Uterus (tissue), 4 donors: ENCODE data around the gene SNTG2. TPM values are rescaled to one million over a fixed set of nuclear protein-coding genes. Genes with fewer than 3 reads are reported as not detected.
A peak's percentile ranks its signal among the peaks of the same experiment; 100 is the strongest.
"Not testable (repeated sequence)": the region's sequence is repeated elsewhere in the genome, so short reads cannot be mapped to it uniquely, and the experiment has no call there.

ENCODE experiments used
- DNase-seq, 2 donors: peaks; one replicate each; pipeline ENCODE4 v3.0.0-alpha.2; 2019 to 2020
- H3K27ac ChIP-seq, 2 donors: fragments of 200-600 bp; sonication (generic); 1 replicate in 1 of 2; 2 replicates in 1 of 2; pipeline ENCODE4 v1.5.1; 2016 to 2018
- H3K27me3 ChIP-seq, 2 donors: fragments of 200-600 bp; sonication (generic); one replicate each; pipeline ENCODE4 v1.5.1; 2018 to 2019; ENCODE audit warnings: control low read depth in 1 of 2
- H3K36me3 ChIP-seq, 2 donors: fragments of 200-600 bp; sonication (generic); one replicate each; pipeline ENCODE4 v1.5.1; 2019; ENCODE audit warnings: control low read depth in 1 of 2
- H3K4me1 ChIP-seq, 2 donors: fragments of 200-600 bp; sonication (generic); one replicate each; pipeline ENCODE4 v1.5.1; 2018 to 2019; ENCODE audit warnings: control low read depth in 1 of 2
- H3K4me3 ChIP-seq, 2 donors: fragments of 200-600 bp; sonication (generic); 1 replicate in 1 of 2; 2 replicates in 1 of 2; pipeline ENCODE4 v1.5.1; 2018 to 2019; ENCODE audit warnings: mild to moderate bottlenecking in 1 of 2
- H3K9me3 ChIP-seq, 2 donors: fragments of 200-600 bp; sonication (generic); one replicate each; pipeline ENCODE4 v1.5.1; 2019; ENCODE audit warnings: control low read depth in 1 of 2
- CTCF ChIP-seq, 4 experiments: fragments of 200-600 bp in 2 of 4; fragments of 450-650 bp in 2 of 4; sonication (generic) in 2 of 4; IDR thresholded peaks; one replicate each; pipeline ENCODE4 v1.5.1; 2016 to 2019; ENCODE audit warnings: antibody characterized with exemption in 4 of 4, mild to moderate bottlenecking in 2 of 4, moderate library complexity in 1 of 4
- POLR2A ChIP-seq, 2 donors: fragments of 450-650 bp; IDR thresholded peaks; one replicate each; pipeline ENCODE4 v1.6.1; 2016; ENCODE audit warnings: antibody characterized with exemption in 2 of 2, mild to moderate bottlenecking in 1 of 2, moderate library complexity in 1 of 2
- intact Hi-C: fragments of 100-400 bp; cut with DNase I; formaldehyde crosslinking; loops from one replicate; pipeline ENCODE4 v1.15.1; 2023; ENCODE audit warnings: low total_unique reads
- total RNA-seq, 4 donors: library from RNA; depleted of rRNA in 3 of 4; stranded (reverse); fragments of >200 nt in 3 of 4; gene quantifications; one replicate each; pipeline versions ENCODE4 v1.1.0 to v1.2.4, GENCODE V29; 2014 to 2023
- donor health status: DM: yes; HTN: yes; CAD: no.

The SNTG2 gene
- total RNA-seq, 4 donors from 2014 or later: 3.2 to 46.2 (median 31.4) TPM

- Histone ChIP-seq H3K27me3 (no peaks in the 10 kb centered on the region), H3K9me3 (no peaks in the 10 kb centered on the region), H3K36me3 (no peaks in the 10 kb centered on the region), H3K4me1 (no peaks in the 10 kb centered on the region), H3K4me3 (no peak overlapping the region), H3K27ac (peak overlapping the region in 1 of 2 donors; percentile 12)
- intact Hi-C loops: no loop called here
- TF ChIP-seq POLR2A (IDR thresholded peaks at IDR 0.05) (no peak), CTCF (IDR thresholded peaks at IDR 0.05) (no peak)
- DNase-seq: no peak
Measured at GRCh38 chr2:1091895-1092585, 141.4 kb downstream of the SNTG2 start.

GRCh38 chr2:1093668-1094067 is 143.0 kb downstream of the SNTG2 start:
- intact Hi-C loops, H3K4me3 ChIP-seq, DNase-seq, H3K9me3 ChIP-seq, H3K36me3 ChIP-seq, H3K27me3 ChIP-seq, H3K4me1 ChIP-seq: not testable (repeated sequence)
- H3K27ac ChIP-seq: peak overlapping the region in 1 of 2 donors; percentile 12

- no peaks in the 10 kb centered on the region for H3K27me3 ChIP-seq
- TF ChIP-seq CTCF (IDR thresholded peaks at IDR 0.05) (no peak), POLR2A (IDR thresholded peaks at IDR 0.05) (no peak)
Measured at GRCh38 chr2:1097101-1097500, 146.5 kb downstream of the SNTG2 start.

GRCh38 chr2:1099418-1099817 is 148.8 kb downstream of the SNTG2 start:
- Histone ChIP-seq H3K4me3 (no peak overlapping the region), H3K36me3 (no peaks in the 10 kb centered on the region), H3K27ac (no peak overlapping the region), H3K4me1 (no peaks in the 10 kb centered on the region), H3K27me3 (no peaks in the 10 kb centered on the region), H3K9me3 (no peaks in the 10 kb centered on the region)
- DNase-seq: no peak
- TF ChIP-seq POLR2A (IDR thresholded peaks at IDR 0.05): no peak
- no peak for TF ChIP-seq CTCF (IDR thresholded peaks at IDR 0.05)
- intact Hi-C loops: no loop called here

More at GRCh38 chr2:1097101-1097500, 146.5 kb downstream of the SNTG2 start:
- Histone ChIP-seq H3K4me3 (no peak overlapping the region), H3K27ac (no peak overlapping the region), H3K4me1 (no peaks in the 10 kb centered on the region), H3K36me3 (no peaks in the 10 kb centered on the region), H3K9me3 (no peaks in the 10 kb centered on the region)
- DNase-seq: no peak
- intact Hi-C loops: no loop called here

- H3K36me3 ChIP-seq: no peaks in the 10 kb centered on the region
- no peak for TF ChIP-seq POLR2A (IDR thresholded peaks at IDR 0.05)
- intact Hi-C loops: no loop called here
- no peaks in the 10 kb centered on the region for H3K9me3 ChIP-seq
- no peak overlapping the region for H3K27ac ChIP-seq
- DNase-seq: no peak
- no peak overlapping the region for H3K4me3 ChIP-seq
- no peaks in the 10 kb centered on the region for H3K27me3 ChIP-seq
- H3K4me1 ChIP-seq: no peaks in the 10 kb centered on the region
Measured at GRCh38 chr2:1101011-1101782, 150.5 kb downstream of the SNTG2 start.

GRCh38 chr2:1101982-1102590 is 151.4 kb downstream of the SNTG2 start:
- no peaks in the 10 kb centered on the region for H3K9me3 ChIP-seq
- intact Hi-C loops: no loop called here
- H3K4me1 ChIP-seq: no peaks in the 10 kb centered on the region

More at GRCh38 chr2:1101982-1102590, 151.4 kb downstream of the SNTG2 start:
- Histone ChIP-seq H3K36me3 (no peaks in the 10 kb centered on the region), H3K4me3 (no peak overlapping the region), H3K27ac (no peak overlapping the region), H3K27me3 (no peaks in the 10 kb centered on the region)
- no peak for DNase-seq
- TF ChIP-seq POLR2A (IDR thresholded peaks at IDR 0.05) (no peak), CTCF (IDR thresholded peaks at IDR 0.05) (no peak)
